GM23338 (cell line): Measurements from ENCODE around the gene AK2. TPM values are rescaled to one million over a fixed set of nuclear protein-coding genes. Genes with fewer than 3 reads are reported as not detected.

Source experiments
- ATAC-seq: fragments of 200-7000 bp; cut with Tn5 transposase; 3 replicates; pipeline ENCODE4 v1.9.1; 2020
- DNase-seq: peaks from one replicate; pipeline ENCODE4 v3.0.0-alpha.2; 2015; ENCODE audit warnings: low spot score
- H2AFZ ChIP-seq: fragments of 200-600 bp; sonication (generic); 2 replicates; pipeline ENCODE4 v1.8.0; 2016; ENCODE audit warnings: antibody characterized with exemption, mild to moderate bottlenecking, moderate library complexity
- H3F3A ChIP-seq: fragments of 200-600 bp; sonication (generic); replicated peaks from 2 replicates; pipeline ENCODE4 v1.8.0; 2017; ENCODE audit warnings: antibody characterized with exemption, mixed run types, low read depth
- H3K27ac ChIP-seq: fragments of 200-600 bp; sonication (generic); 2 replicates; pipeline ENCODE4 v1.6.1; 2016; ENCODE audit warnings: low read depth
- H3K27me3 ChIP-seq: fragments of 200-600 bp; sonication (generic); 2 replicates; pipeline ENCODE4 v1.8.0; 2016; ENCODE audit warnings: mild to moderate bottlenecking, mixed run types, moderate library complexity; ENCODE audit not compliant: insufficient read depth
- H3K36me3 ChIP-seq: fragments of 200-600 bp; sonication (generic); 2 replicates; pipeline ENCODE4 v1.8.0; 2016; ENCODE audit warnings: mild to moderate bottlenecking; ENCODE audit not compliant: insufficient read depth
- H3K4me1 ChIP-seq: fragments of 200-600 bp; sonication (generic); 2 replicates; pipeline ENCODE4 v1.8.0; 2016; ENCODE audit warnings: mild to moderate bottlenecking, moderate library complexity; ENCODE audit not compliant: insufficient read depth
- H3K4me2 ChIP-seq: fragments of 200-600 bp; sonication (generic); 2 replicates; pipeline ENCODE4 v1.7.1; 2017; ENCODE audit warnings: mixed run types
- H3K4me3 ChIP-seq: fragments of 200-600 bp; sonication (generic); 2 replicates; pipeline ENCODE4 v1.6.1; 2016; ENCODE audit warnings: mixed run types
- H3K79me2 ChIP-seq: fragments of 200-600 bp; sonication (generic); replicated peaks from 2 replicates; pipeline ENCODE4 v1.8.0; 2017; ENCODE audit warnings: mild to moderate bottlenecking; ENCODE audit not compliant: insufficient read depth
- H3K9me2 ChIP-seq: fragments of 200-600 bp; sonication (generic); 2 replicates; pipeline ENCODE4 v1.8.0; 2017; ENCODE audit not compliant: insufficient read depth
- H4K20me1 ChIP-seq: fragments of 200-600 bp; sonication (generic); replicated peaks from 2 replicates; pipeline ENCODE4 v1.8.0; 2017; ENCODE audit warnings: mild to moderate bottlenecking; ENCODE audit not compliant: insufficient read depth
- H3K27ac Mint-ChIP-seq: 2 replicates; pipeline ENCODE4 v1.8.0; 2020; ENCODE audit warnings: inconsistent platforms, mild to moderate bottlenecking, moderate library complexity, mixed read lengths
- H3K27me3 Mint-ChIP-seq: 3 replicates; pipeline ENCODE4 v1.8.0; 2022; ENCODE audit warnings: low read depth, mild to moderate bottlenecking, moderate library complexity, mixed read lengths, inconsistent platforms; ENCODE audit not compliant: insufficient read depth, poor library complexity
- H3K36me3 Mint-ChIP-seq: 3 replicates; pipeline ENCODE4 v1.8.0; 2021; ENCODE audit warnings: low read depth, mild to moderate bottlenecking, inconsistent platforms, moderate library complexity, mixed read lengths
- H3K4me1 Mint-ChIP-seq: 3 replicates; pipeline ENCODE4 v1.8.0; 2020; ENCODE audit warnings: mild to moderate bottlenecking, inconsistent platforms, mixed read lengths
- H3K4me3 Mint-ChIP-seq: 3 replicates; pipeline ENCODE4 v1.8.0; 2021; ENCODE audit warnings: moderate library complexity, mild to moderate bottlenecking, inconsistent platforms, mixed read lengths
- H3K9me3 Mint-ChIP-seq: 3 replicates; pipeline ENCODE4 v1.8.0; 2020; ENCODE audit warnings: moderate library complexity, mild to moderate bottlenecking, inconsistent platforms, mixed read lengths
- CREB1 ChIP-seq: fragments of 250-450 bp; sonication (Bioruptor Pico); IDR thresholded peaks from 2 replicates; pipeline ENCODE4 v1.5.0; 2020; ENCODE audit warnings: low read depth, mild to moderate bottlenecking, moderate library complexity
- EZH2 ChIP-seq: fragments of 200-600 bp; sonication (generic); IDR thresholded peaks from one replicate; pipeline ENCODE4 v1.8.0; 2017; ENCODE audit warnings: antibody characterized with exemption, mild to moderate bottlenecking, low read depth; ENCODE audit not compliant: unreplicated experiment
- NANOG ChIP-seq: IDR thresholded peaks from 2 replicates; pipeline ENCODE4 v1.6.1; 2016; ENCODE audit warnings: antibody characterized with exemption, borderline replicate concordance
- POLR2AphosphoS5 ChIP-seq: IDR thresholded peaks from 2 replicates; pipeline ENCODE4 v1.6.1; 2016; ENCODE audit warnings: antibody characterized with exemption, low read depth
- STAT1 ChIP-seq: IDR thresholded peaks from one replicate; pipeline ENCODE4 v1.6.1; 2016; ENCODE audit warnings: antibody characterized with exemption; ENCODE audit not compliant: unreplicated experiment
- ZNF114 ChIP-seq: fragments of 250-450 bp; sonication (Bioruptor Pico); IDR thresholded peaks from 2 replicates; pipeline ENCODE4 v1.5.0; 2020; ENCODE audit warnings: mild to moderate bottlenecking, moderate library complexity
- ZNF462 ChIP-seq: fragments of 250-450 bp; sonication (Bioruptor Pico); IDR thresholded peaks from 2 replicates; pipeline ENCODE4 v1.5.0; 2020; ENCODE audit warnings: mild to moderate bottlenecking, moderate library complexity
- polyA plus RNA-seq: library from polyadenylated mRNA; unstranded; fragments of >200 nt; fragmentation: Nextera tagmentation; extraction: Ambion mirVana; gene quantifications from 2 replicates; pipeline ENCODE4 v1.2.1, GENCODE V29; 2016
- total RNA-seq: library from RNA; depleted of rRNA; stranded (reverse); fragments of >200 nt; shearing (Covaris generic); gene quantifications from 2 replicates; pipeline ENCODE4 v1.2.3, GENCODE V29; 2014

AK2 gene
- total and polyA plus RNA-seq, 2 experiments from 2014 or later, result 125 to 142 TPM

- DNase-seq (peak; percentile 98), ATAC-seq (peak; percentile 96)
- no peaks in the 10 kb centered on the region for H3K9me2 ChIP-seq
- peak within 1 kb of the TSS; percentile 80 for H3K4me3 ChIP-seq
- H2AFZ ChIP-seq, result peak within 1 kb of the TSS; percentile 99
- TF ChIP-seq STAT1 (no peak), POLR2AphosphoS5 (peak; percentile 75), NANOG (no peak), ZNF114 (CRISPR knock-in tag) (no peak), EZH2 (no peak), CREB1 (CRISPR knock-in tag) (no peak), ZNF462 (no peak)
- peaks cover 10% of the 10 kb centered on the region for H3K4me1 Mint-ChIP-seq
- peak within 1 kb of the TSS; percentile 96 for H3K4me2 ChIP-seq
- H3K79me2 ChIP-seq, result no peaks in the 10 kb centered on the region
- no peak within 1 kb of the TSS for H3K27ac ChIP-seq
- peaks cover 27% of the 10 kb centered on the region for H3K27me3 Mint-ChIP-seq
- no peaks in the 10 kb centered on the region for H3K36me3 ChIP-seq
- no peaks in the 10 kb centered on the region for H3K9me3 Mint-ChIP-seq
- H3K27ac Mint-ChIP-seq, result no peak within 1 kb of the TSS
- peaks cover 63% of the 10 kb centered on the region for H3K27me3 ChIP-seq
- no peaks in the 10 kb centered on the region; the same call in 2 of the 3 replicates for H3K36me3 Mint-ChIP-seq
- no peaks in the 10 kb centered on the region for H3F3A ChIP-seq
- no peaks in the 10 kb centered on the region for H4K20me1 ChIP-seq
- peak within 1 kb of the TSS; percentile 66 for H3K4me3 Mint-ChIP-seq
- peaks cover 11% of the 10 kb centered on the region; the same call in 1 of the 2 replicates for H3K4me1 ChIP-seq
Observed at GRCh38 chr1:33080885-33081553, 44.3 kb upstream of the AK2 start, which contains the start of gene AZIN2. Gene AZIN2, plus strand, starts transcription at chr1:33081153. Its CDS starts 1,097 bp downstream, at chr1:33082250.
